Gastrocnemius medialis (tissue), 4 donors: ENCODE results near the gene STOX2. TPM values are rescaled to one million over a fixed set of nuclear protein-coding genes. Genes with fewer than 3 reads are reported as not detected.

Source experiments
- ATAC-seq, 2 donors: fragments of 150-250 bp; one replicate each; pipeline ENCODE4 v1.9.1; 2016
- DNase-seq, 2 donors: peaks; one replicate each; pipeline ENCODE4 v3.0.0-alpha.2; 2019
- H3K27ac ChIP-seq, 4 donors: fragments of 200-600 bp; sonication (generic); 1 replicate in 1 of 4; 2 replicates in 3 of 4; pipeline ENCODE4 v1.5.1; 2016 to 2018; ENCODE audit warnings: mild to moderate bottlenecking in 2 of 4, moderate library complexity in 1 of 4
- H3K27me3 ChIP-seq, 3 donors: fragments of 200-600 bp; sonication (generic) in 2 of 3; 1 replicate in 1 of 3; 2 replicates in 2 of 3; pipeline versions ENCODE4 v1.5.1 to v1.6.0; 2016 to 2019; ENCODE audit warnings: mild to moderate bottlenecking in 1 of 3, moderate library complexity in 1 of 3
- H3K36me3 ChIP-seq, 2 donors: fragments of 200-600 bp; sonication (generic) in 1 of 2; one replicate each; pipeline ENCODE4 v1.5.1; 2017 to 2018
- H3K4me1 ChIP-seq, 2 donors: fragments of 200-600 bp; sonication (generic) in 1 of 2; one replicate each; pipeline ENCODE4 v1.5.1; 2016 to 2017; ENCODE audit warnings: mild to moderate bottlenecking in 2 of 2
- H3K4me3 ChIP-seq, 4 donors: fragments of 200-600 bp; sonication (generic) in 3 of 4; 1 replicate in 1 of 4; 2 replicates in 3 of 4; pipeline ENCODE4 v1.5.1; 2016 to 2019; ENCODE audit warnings: mild to moderate bottlenecking in 2 of 4
- H3K9me3 ChIP-seq, 3 donors: fragments of 200-600 bp; sonication (generic) in 2 of 3; 1 replicate in 1 of 3; 2 replicates in 2 of 3; pipeline ENCODE4 v1.5.1; 2016 to 2019
- POLR2A ChIP-seq, 2 donors: fragments of 450-650 bp; IDR thresholded peaks; one replicate each; pipeline ENCODE4 v1.6.1; 2017; ENCODE audit warnings: antibody characterized with exemption in 2 of 2, mild to moderate bottlenecking in 2 of 2, moderate library complexity in 2 of 2
- in situ Hi-C, 4 donors: fragments of 200-750 bp; cut with MboI; loops; one replicate each; pipeline versions ENCODE4 v1.15.0 to v1.8.0; 2017; ENCODE audit warnings: low sequenced_read_pairs in 4 of 4
- intact Hi-C: fragments of 100-400 bp; cut with DNase I; formaldehyde crosslinking; loops from one replicate; pipeline ENCODE4 v1.15.1; 2023; ENCODE audit warnings: low total_unique reads
- total RNA-seq, 4 donors: library from RNA; depleted of rRNA; stranded (reverse); fragments of >200 nt; gene quantifications; one replicate each; pipeline versions ENCODE4 v1.1.0 to v1.2.3, GENCODE V29; 2016
- TF ChIP-seq, protein P1 (sequence below), 5 experiments: fragments of 450-650 bp in 3 of 5; fragments of 200-600 bp in 2 of 5; sonication (generic) in 2 of 5; IDR thresholded peaks in 4 of 5; conservative IDR thresholded peaks in 1 of 5; 1 replicate in 4 of 5; 2 replicates in 1 of 5; pipeline ENCODE4 v1.5.1; 2016 to 2019; ENCODE audit warnings: antibody characterized with exemption in 5 of 5, mild to moderate bottlenecking in 3 of 5, moderate library complexity in 3 of 5

The STOX2 gene
- total RNA-seq, 4 donors from 2014 or later: 3.3 to 8.3 (median 5.9) TPM

DNA sequence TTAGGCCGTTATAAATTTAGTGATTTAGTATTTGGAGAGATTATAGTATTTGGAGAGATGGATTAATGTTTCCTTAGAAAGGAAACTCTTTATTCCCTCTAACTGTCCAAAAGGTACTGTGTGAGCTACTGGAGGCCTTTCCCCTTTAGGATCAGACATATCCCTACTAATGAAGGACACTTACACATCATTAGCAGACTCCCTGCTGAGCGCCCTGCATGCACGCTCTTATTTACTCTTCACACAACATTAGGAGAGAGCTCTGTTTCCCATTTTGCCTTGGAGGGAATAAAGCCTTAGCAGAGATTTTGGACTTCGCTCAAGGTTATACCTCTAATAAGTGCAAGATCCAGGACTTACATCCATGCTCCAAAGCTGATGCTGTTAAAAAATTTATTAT lies 17.8 kb upstream of the STOX2 start:
- intact Hi-C loops (no loop called here), in situ Hi-C loops (no loop called here)
- Histone ChIP-seq H3K9me3 (no peaks in the 10 kb centered on the region), H3K27ac (no peak overlapping the region), H3K4me3 (no peak overlapping the region), H3K27me3 (peaks cover 0 to 4% (median 0%) of the 10 kb centered on the region in 3 donors), H3K36me3 (no peaks in the 10 kb centered on the region), H3K4me1 (no peaks in the 10 kb centered on the region)
- TF ChIP-seq, protein P1, sequence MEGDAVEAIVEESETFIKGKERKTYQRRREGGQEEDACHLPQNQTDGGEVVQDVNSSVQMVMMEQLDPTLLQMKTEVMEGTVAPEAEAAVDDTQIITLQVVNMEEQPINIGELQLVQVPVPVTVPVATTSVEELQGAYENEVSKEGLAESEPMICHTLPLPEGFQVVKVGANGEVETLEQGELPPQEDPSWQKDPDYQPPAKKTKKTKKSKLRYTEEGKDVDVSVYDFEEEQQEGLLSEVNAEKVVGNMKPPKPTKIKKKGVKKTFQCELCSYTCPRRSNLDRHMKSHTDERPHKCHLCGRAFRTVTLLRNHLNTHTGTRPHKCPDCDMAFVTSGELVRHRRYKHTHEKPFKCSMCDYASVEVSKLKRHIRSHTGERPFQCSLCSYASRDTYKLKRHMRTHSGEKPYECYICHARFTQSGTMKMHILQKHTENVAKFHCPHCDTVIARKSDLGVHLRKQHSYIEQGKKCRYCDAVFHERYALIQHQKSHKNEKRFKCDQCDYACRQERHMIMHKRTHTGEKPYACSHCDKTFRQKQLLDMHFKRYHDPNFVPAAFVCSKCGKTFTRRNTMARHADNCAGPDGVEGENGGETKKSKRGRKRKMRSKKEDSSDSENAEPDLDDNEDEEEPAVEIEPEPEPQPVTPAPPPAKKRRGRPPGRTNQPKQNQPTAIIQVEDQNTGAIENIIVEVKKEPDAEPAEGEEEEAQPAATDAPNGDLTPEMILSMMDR (IDR thresholded peaks at IDR 0.05 in 4 of 5, conservative IDR thresholded peaks at IDR 0.05 in 1 of 5): no peak
- no peak for TF ChIP-seq POLR2A (IDR thresholded peaks at IDR 0.05)
- ATAC-seq (no peak), DNase-seq (no peak)

DNA sequence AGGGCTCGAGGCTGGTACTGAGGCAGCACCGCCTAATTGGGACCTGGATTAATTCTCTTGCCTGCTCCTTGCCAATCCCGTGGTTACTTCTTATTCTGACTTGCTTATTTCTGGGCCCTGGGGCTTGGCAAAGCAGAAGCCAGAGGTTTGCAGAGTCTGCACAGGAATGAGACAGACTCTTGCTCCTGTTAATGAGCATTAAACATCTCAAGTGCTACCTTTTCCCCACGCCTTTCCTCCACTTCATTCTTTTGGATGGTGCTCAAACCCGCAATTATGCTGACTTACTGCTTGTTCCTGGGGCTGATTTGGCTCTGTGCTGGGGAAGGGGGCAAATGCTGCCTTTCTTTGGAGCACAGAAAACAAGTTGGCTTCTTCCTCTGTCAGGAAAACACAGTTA lies 16.5 kb upstream of the STOX2 start:
- no peak for ATAC-seq

DNA sequence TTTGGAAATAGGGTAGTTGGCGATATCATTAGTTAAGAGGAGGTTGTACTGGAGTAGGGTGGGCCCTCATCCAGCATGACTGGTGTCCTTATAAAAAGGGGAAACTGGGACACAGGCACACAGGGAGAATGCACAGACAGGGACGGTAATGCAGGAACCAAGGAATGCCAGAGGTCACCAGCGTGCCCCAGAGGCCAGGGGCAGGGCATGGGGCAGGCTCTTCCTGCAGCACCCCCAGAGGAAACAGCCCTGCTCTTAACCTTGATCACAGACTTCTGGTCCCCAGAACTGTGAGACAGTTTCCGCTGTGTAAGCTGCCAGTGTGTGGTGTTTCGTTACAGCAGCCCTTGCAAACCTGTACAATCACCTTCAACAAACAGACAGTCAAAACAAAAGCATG lies 15.9 kb upstream of the STOX2 start:
- H3K9me3 ChIP-seq: no peaks in the 10 kb centered on the region
- H3K27ac ChIP-seq: no peak overlapping the region
- intact Hi-C loops: no loop called here
- H3K4me1 ChIP-seq: no peaks in the 10 kb centered on the region
- TF ChIP-seq, protein P1 (IDR thresholded peaks at IDR 0.05 in 4 of 5, conservative IDR thresholded peaks at IDR 0.05 in 1 of 5): no peak
- TF ChIP-seq POLR2A (IDR thresholded peaks at IDR 0.05): no peak
- ATAC-seq (no peak), DNase-seq (no peak)
- no peak overlapping the region for H3K4me3 ChIP-seq
- in situ Hi-C loops: no loop called here
- peaks cover 0 to 4% (median 0%) of the 10 kb centered on the region in 3 donors for H3K27me3 ChIP-seq
- H3K36me3 ChIP-seq: no peaks in the 10 kb centered on the region

More for the DNA sequence above, 16.5 kb upstream of the STOX2 start:
- in situ Hi-C loops (no loop called here), intact Hi-C loops (no loop called here)
- Histone ChIP-seq H3K4me1 (no peaks in the 10 kb centered on the region), H3K4me3 (no peak overlapping the region), H3K27ac (no peak overlapping the region), H3K9me3 (no peaks in the 10 kb centered on the region), H3K27me3 (peaks cover 0 to 4% (median 0%) of the 10 kb centered on the region in 3 donors), H3K36me3 (no peaks in the 10 kb centered on the region)
- no peak for DNase-seq
- TF ChIP-seq POLR2A (IDR thresholded peaks at IDR 0.05): no peak
- TF ChIP-seq, protein P1 (IDR thresholded peaks at IDR 0.05 in 4 of 5, conservative IDR thresholded peaks at IDR 0.05 in 1 of 5): no peak

DNA sequence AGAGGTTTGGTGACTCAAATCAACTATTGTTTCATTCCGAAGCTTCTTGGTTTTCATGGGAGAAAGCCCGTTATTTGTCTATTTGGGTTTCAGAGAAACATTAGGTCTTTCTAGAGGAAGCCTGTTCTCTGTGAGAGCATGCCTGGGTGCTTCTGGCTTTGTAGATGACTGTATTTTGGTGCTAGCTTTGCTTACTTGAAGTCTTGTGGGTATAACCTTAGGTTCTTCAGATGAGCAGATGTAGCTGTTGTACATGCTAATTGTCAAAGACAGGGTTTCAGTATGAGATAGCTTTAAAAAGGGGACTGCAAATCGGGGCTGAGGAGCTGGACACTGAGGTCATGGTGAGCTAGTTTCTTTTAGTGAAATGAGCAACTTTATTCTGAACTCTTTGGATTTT lies 7.9 kb upstream of the STOX2 start:
- Histone ChIP-seq H3K27me3 (no peaks in the 10 kb centered on the region), H3K4me1 (no peaks in the 10 kb centered on the region), H3K27ac (no peak overlapping the region), H3K4me3 (no peak overlapping the region), H3K36me3 (no peaks in the 10 kb centered on the region), H3K9me3 (no peaks in the 10 kb centered on the region)
- intact Hi-C loops: no loop called here
- TF ChIP-seq, protein P1 (IDR thresholded peaks at IDR 0.05 in 4 of 5, conservative IDR thresholded peaks at IDR 0.05 in 1 of 5): no peak
- no peak for TF ChIP-seq POLR2A (IDR thresholded peaks at IDR 0.05)
- in situ Hi-C loops: no loop called here
- DNase-seq: no peak
- ATAC-seq: no peak

DNA sequence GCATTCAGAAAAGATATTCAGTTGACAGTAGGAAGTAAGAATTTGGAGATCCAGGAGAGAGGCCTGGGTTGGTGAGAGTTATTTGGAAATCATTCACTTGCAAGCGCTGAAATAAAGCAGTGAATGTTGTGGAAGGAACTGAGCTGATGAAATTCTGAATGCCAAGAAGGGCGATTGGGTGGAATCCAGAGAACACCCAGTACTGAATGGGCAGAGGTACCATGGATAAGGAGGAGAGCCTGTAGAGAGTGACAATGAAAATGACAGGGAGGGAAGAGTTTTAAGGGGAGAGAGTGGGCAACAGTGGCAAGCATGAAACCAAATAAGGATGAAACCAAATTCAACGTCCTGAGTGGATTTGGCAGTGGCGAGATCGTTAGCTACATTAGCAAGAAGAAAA lies 6.7 kb upstream of the STOX2 start:
- in situ Hi-C loops: no loop called here
- ATAC-seq: no peak

More for the DNA sequence above, 6.7 kb upstream of the STOX2 start:
- no peaks in the 10 kb centered on the region for H3K4me1 ChIP-seq
- no peak overlapping the region for H3K27ac ChIP-seq
- H3K27me3 ChIP-seq: no peaks in the 10 kb centered on the region
- no peaks in the 10 kb centered on the region for H3K36me3 ChIP-seq
- no peak for TF ChIP-seq POLR2A (IDR thresholded peaks at IDR 0.05)
- TF ChIP-seq, protein P1 (IDR thresholded peaks at IDR 0.05 in 4 of 5, conservative IDR thresholded peaks at IDR 0.05 in 1 of 5): no peak
- H3K4me3 ChIP-seq: no peak overlapping the region
- no peaks in the 10 kb centered on the region for H3K9me3 ChIP-seq
- intact Hi-C loops: no loop called here
- no peak for DNase-seq
